Neural progenitor cell (in vitro differentiated cells): ENCODE measurements around the gene ZNF500.

Experiments used
- EZH2 ChIP-seq: fragments of 200-600 bp; sonication (generic); IDR thresholded peaks from 2 replicates; pipeline ENCODE4 v1.6.1; 2017; ENCODE audit warnings: antibody characterized with exemption, mild to moderate bottlenecking, moderate library complexity
- EZH2phosphoT487 ChIP-seq: fragments of 200-600 bp; sonication (generic); IDR thresholded peaks from 2 replicates; pipeline ENCODE4 v1.6.1; 2017; ENCODE audit warnings: antibody characterized with exemption
- TF ChIP-seq, protein P1 (sequence below): fragments of 200-600 bp; sonication (generic); IDR thresholded peaks from 2 replicates; pipeline ENCODE4 v1.5.1; 2017; ENCODE audit warnings: antibody characterized with exemption, mild to moderate bottlenecking

DNA sequence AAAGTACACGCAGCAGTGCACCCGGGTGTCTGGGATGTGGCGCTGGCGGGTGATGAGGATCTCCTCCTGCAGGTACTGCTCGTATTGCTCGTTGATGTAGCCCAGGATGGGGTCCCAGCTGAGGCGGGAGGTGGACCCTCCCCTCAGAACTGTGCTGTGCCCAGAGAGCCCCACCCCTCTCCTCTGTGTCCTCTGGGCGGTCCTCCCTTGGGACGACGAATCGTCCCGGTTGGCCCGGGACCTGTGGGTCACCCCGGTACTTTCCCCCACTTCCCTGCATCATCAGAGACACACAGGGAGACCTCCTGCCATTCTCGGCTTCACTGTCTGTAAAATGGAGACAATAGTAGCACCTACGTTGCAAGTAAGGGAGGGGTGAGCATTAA is 17.0 kb upstream of the ZNF500 start:
- TF ChIP-seq, protein P1, sequence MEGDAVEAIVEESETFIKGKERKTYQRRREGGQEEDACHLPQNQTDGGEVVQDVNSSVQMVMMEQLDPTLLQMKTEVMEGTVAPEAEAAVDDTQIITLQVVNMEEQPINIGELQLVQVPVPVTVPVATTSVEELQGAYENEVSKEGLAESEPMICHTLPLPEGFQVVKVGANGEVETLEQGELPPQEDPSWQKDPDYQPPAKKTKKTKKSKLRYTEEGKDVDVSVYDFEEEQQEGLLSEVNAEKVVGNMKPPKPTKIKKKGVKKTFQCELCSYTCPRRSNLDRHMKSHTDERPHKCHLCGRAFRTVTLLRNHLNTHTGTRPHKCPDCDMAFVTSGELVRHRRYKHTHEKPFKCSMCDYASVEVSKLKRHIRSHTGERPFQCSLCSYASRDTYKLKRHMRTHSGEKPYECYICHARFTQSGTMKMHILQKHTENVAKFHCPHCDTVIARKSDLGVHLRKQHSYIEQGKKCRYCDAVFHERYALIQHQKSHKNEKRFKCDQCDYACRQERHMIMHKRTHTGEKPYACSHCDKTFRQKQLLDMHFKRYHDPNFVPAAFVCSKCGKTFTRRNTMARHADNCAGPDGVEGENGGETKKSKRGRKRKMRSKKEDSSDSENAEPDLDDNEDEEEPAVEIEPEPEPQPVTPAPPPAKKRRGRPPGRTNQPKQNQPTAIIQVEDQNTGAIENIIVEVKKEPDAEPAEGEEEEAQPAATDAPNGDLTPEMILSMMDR = no peak
- no peak for TF ChIP-seq EZH2
- no peak for TF ChIP-seq EZH2phosphoT487
